ENCODE data around the gene SPRR2A. TPM values are rescaled to one million over a fixed set of nuclear protein-coding genes. Genes with fewer than 3 reads are reported as not detected.
"Not testable (repeated sequence)": the region's sequence is repeated elsewhere in the genome, so short reads cannot be mapped to it uniquely, and the experiment has no call there.

The SPRR2A gene
- total RNA-seq, 1 experiment from 2014 or later: not detected

DNA sequence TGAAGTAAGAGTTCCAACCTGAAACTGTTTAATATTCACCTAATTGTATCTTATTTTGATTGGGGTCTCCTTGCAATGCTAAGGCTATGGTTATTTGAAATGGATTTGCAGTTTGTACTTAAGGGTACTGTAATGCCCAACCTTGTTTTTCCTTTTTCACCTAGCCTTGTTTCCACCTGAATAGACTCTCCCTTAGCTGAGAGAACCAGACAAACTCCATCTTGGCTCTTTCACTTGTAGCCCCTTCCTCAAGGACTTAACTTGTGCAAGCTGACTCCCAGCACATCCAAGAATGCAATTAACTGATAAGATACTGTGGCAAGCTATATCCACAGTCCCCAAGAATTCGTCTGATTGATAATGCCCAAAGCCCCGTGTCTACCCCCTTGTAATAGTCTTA, 35.5 kb downstream of the SPRR2A start:
- Histone ChIP-seq H3K9ac (ENCODE audit: low read length) (peak overlapping the region; percentile 33), H3K4me3 (ENCODE audit: low read length) (peak overlapping the region; percentile 52), H3K27ac (ENCODE audit: low read length) (peak overlapping the region; percentile 75), H3K4me1 (ENCODE audit: low read length) (peaks cover 53% of the 10 kb centered on the region), H3K4me2 (ENCODE audit: low read depth, low read length, poor library complexity, severe bottlenecking) (peak overlapping the region; percentile 46)
- not testable (repeated sequence) for H4K20me1 ChIP-seq (ENCODE audit: insufficient read depth, low read depth, low read length); DNase-seq; H2AFZ ChIP-seq (ENCODE audit: low read length); H3K9me3 ChIP-seq (ENCODE audit: low read length); H3K27me3 ChIP-seq (ENCODE audit: low read length); H3K36me3 ChIP-seq (ENCODE audit: insufficient read depth, low read length); H3K79me2 ChIP-seq (ENCODE audit: low read length); H3K9me2 ChIP-seq (replicated peaks; ENCODE audit: insufficient read depth, low read length)

DNA sequence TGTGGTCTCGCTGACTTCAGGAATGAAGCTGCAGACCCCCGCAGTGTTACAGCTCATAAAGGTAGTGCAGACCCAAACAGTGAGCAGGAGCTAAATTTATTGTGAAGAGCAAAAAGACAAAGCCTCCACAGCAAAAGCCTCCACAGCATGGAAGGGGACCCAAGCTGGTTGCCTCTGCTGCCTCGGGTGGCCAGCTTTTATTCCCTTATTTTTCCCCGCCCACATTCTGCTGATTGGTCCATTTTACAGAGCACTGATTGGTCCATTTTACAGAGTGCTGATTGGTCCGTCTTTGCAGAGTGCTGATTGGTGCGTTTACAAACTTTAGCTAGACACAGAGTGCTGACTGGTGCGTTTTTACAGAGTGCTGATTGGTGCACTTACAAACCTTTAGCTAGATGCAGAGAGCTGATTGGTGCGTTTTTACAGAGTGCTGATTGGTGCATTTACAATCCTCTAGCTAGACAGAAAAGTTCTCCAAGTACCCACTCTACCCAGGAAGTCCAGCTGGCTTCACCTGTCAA, 46.0 kb downstream of the SPRR2A start:
- not testable (repeated sequence) for H3K9me2 ChIP-seq (replicated peaks; ENCODE audit: insufficient read depth, low read length); H3K27me3 ChIP-seq (ENCODE audit: low read length); H2AFZ ChIP-seq (ENCODE audit: low read length); H3K36me3 ChIP-seq (ENCODE audit: insufficient read depth, low read length); H3K9me3 ChIP-seq (ENCODE audit: low read length); H4K20me1 ChIP-seq (ENCODE audit: insufficient read depth, low read depth, low read length); H3K27ac ChIP-seq (ENCODE audit: low read length); H3K9ac ChIP-seq (ENCODE audit: low read length); H3K4me1 ChIP-seq (ENCODE audit: low read length); H3K79me2 ChIP-seq (ENCODE audit: low read length); H3K4me2 ChIP-seq (ENCODE audit: low read depth, low read length, poor library complexity, severe bottlenecking); H3K4me3 ChIP-seq (ENCODE audit: low read length)
- DNase-seq: peak; percentile 53

Small RNA genes lying within 50 kb of the gene (small RNA-seq; reads per million reads assigned to genes)
- gene AL356867.1 (not detected), gene RF00322 (not detected)

Other genes starting within 250 kb of the SPRR2A start
- not detected in 2 replicates for gene LCE1B, start 245.5 kb downstream of the SPRR2A start, total RNA-seq (2014; rRNA removed; shearing (Covaris generic); ENCODE audit: low replicate concordance)
- gene LCE1A, start 230.0 kb downstream of the SPRR2A start, total RNA-seq (2014; rRNA removed; shearing (Covaris generic); ENCODE audit: low replicate concordance): not detected in 2 replicates
- gene LCE6A, start 214.7 kb downstream of the SPRR2A start, total RNA-seq (2014; rRNA removed; shearing (Covaris generic); ENCODE audit: low replicate concordance): not detected in 2 replicates
- not detected in 2 replicates for gene LCE7A, start 197.5 kb downstream of the SPRR2A start, total RNA-seq (2014; rRNA removed; shearing (Covaris generic); ENCODE audit: low replicate concordance)
- not detected in 2 replicates for gene SMCP, start 179.2 kb downstream of the SPRR2A start, total RNA-seq (2014; rRNA removed; shearing (Covaris generic); ENCODE audit: low replicate concordance)
- not detected in 2 replicates for gene IVL, start 149.0 kb downstream of the SPRR2A start, total RNA-seq (2014; rRNA removed; shearing (Covaris generic); ENCODE audit: low replicate concordance)
- not detected in 2 replicates for gene SPRR5, start 110.3 kb downstream of the SPRR2A start, total RNA-seq (2014; rRNA removed; shearing (Covaris generic); ENCODE audit: low replicate concordance)
- gene SPRR4, start 86.9 kb downstream of the SPRR2A start, total RNA-seq (2014; rRNA removed; shearing (Covaris generic); ENCODE audit: low replicate concordance): not detected in 2 replicates
- gene SPRR1A, start 73.4 kb downstream of the SPRR2A start, total RNA-seq (2014; rRNA removed; shearing (Covaris generic); ENCODE audit: low replicate concordance): not detected in 2 replicates
- gene SPRR3, start 55.8 kb downstream of the SPRR2A start, total RNA-seq (2014; rRNA removed; shearing (Covaris generic); ENCODE audit: low replicate concordance): not detected in 2 replicates
- gene SPRR1B, start 26.3 kb downstream of the SPRR2A start, total RNA-seq (2014; rRNA removed; shearing (Covaris generic); ENCODE audit: low replicate concordance): not detected in 2 replicates
- not detected in 2 replicates for gene SPRR2D, start 16.4 kb downstream of the SPRR2A start, total RNA-seq (2014; rRNA removed; shearing (Covaris generic); ENCODE audit: low replicate concordance)
- not detected in 2 replicates for gene SPRR2B, start 14.1 kb upstream of the SPRR2A start, total RNA-seq (2014; rRNA removed; shearing (Covaris generic); ENCODE audit: low replicate concordance)
- not detected in 2 replicates for gene SPRR2E, start 37.0 kb upstream of the SPRR2A start, total RNA-seq (2014; rRNA removed; shearing (Covaris generic); ENCODE audit: low replicate concordance)
- gene SPRR2F, start 56.0 kb upstream of the SPRR2A start, total RNA-seq (2014; rRNA removed; shearing (Covaris generic); ENCODE audit: low replicate concordance): not detected in 2 replicates
- not detected in 2 replicates for gene SPRR2G, start 93.4 kb upstream of the SPRR2A start, total RNA-seq (2014; rRNA removed; shearing (Covaris generic); ENCODE audit: low replicate concordance)
- gene LELP1, start 145.9 kb upstream of the SPRR2A start, total RNA-seq (2014; rRNA removed; shearing (Covaris generic); ENCODE audit: low replicate concordance): not detected in 2 replicates
- not detected in 2 replicates for gene PRR9, start 160.1 kb upstream of the SPRR2A start, total RNA-seq (2014; rRNA removed; shearing (Covaris generic); ENCODE audit: low replicate concordance)
- gene LORICRIN, start 202.2 kb upstream of the SPRR2A start, total RNA-seq (2014; rRNA removed; shearing (Covaris generic); ENCODE audit: low replicate concordance): not detected in 2 replicates